Midbrain (tissue), 1 donor: ENCODE results near the gene KRTAP1-4.
A peak's percentile ranks its signal among the peaks of the same experiment; 100 is the strongest.
"Not testable (repeated sequence)": the region's sequence is repeated elsewhere in the genome, so short reads cannot be mapped to it uniquely, and the experiment has no call there.

Source experiments
- DNase-seq: peaks from one replicate; lab custom pipeline; 2025; lab: John Stamatoyannopoulos, UW

Gene KRTAP1-4

GRCh38 chr17:41004397-41004796, 25.6 kb downstream of the KRTAP1-4 start:
- DNase-seq: no peak

GRCh38 chr17:41003926-41004325, 26.1 kb downstream of the KRTAP1-4 start:
- DNase-seq: no peak

GRCh38 chr17:41002814-41003213, 27.2 kb downstream of the KRTAP1-4 start:
- no peak for DNase-seq

- DNase-seq: no peak
Observed at GRCh38 chr17:41001795-41002194, 28.2 kb downstream of the KRTAP1-4 start.

- DNase-seq: not testable (repeated sequence)
Observed at GRCh38 chr17:40999563-40999962, 30.4 kb downstream of the KRTAP1-4 start, which contains the start of gene KRTAP3-2. Gene KRTAP3-2 (minus strand): TSS chr17:40999906. CDS start chr17:40999853, 53 bp downstream.

- DNase-seq: no peak
Observed at GRCh38 chr17:40997361-40997760, 32.6 kb downstream of the KRTAP1-4 start.

GRCh38 chr17:40996829-40997228, 33.2 kb downstream of the KRTAP1-4 start:
- no peak for DNase-seq

- DNase-seq: no peak
Observed at GRCh38 chr17:40995116-40995515, 34.9 kb downstream of the KRTAP1-4 start.

- DNase-seq: no peak
Observed at GRCh38 chr17:40993839-40994238, 36.2 kb downstream of the KRTAP1-4 start, which contains the start of gene KRTAP3-3. Gene KRTAP3-3 (minus strand): TSS chr17:40994164. CDS start chr17:40994097, 67 bp downstream.

GRCh38 chr17:40993084-40993483, 36.9 kb downstream of the KRTAP1-4 start:
- DNase-seq: no peak

- no peak for DNase-seq
Observed at GRCh38 chr17:40992666-40993065, 37.3 kb downstream of the KRTAP1-4 start.

GRCh38 chr17:40986920-40987319, 43.1 kb downstream of the KRTAP1-4 start:
- no peak for DNase-seq

- no peak for DNase-seq
Observed at GRCh38 chr17:40984226-40984625, 45.8 kb downstream of the KRTAP1-4 start, which contains the start of gene KRT40. Gene KRT40 (minus strand): TSS chr17:40984326. CDS start chr17:40984273, 53 bp downstream.

GRCh38 chr17:40981115-40981514, 48.9 kb downstream of the KRTAP1-4 start:
- no peak for DNase-seq

- DNase-seq: peak; percentile 27
Observed at GRCh38 chr17:40980596-40980995, 49.4 kb downstream of the KRTAP1-4 start.

- no peak for DNase-seq
Observed at GRCh38 chr17:40980117-40980516, 49.9 kb downstream of the KRTAP1-4 start.
